Endodermal cell (in vitro differentiated cells): ENCODE results near the gene IQGAP1. TPM values are rescaled to one million over a fixed set of nuclear protein-coding genes. Genes with fewer than 3 reads are reported as not detected.

Experiments used
- DNase-seq: peaks from one replicate; pipeline ENCODE4 v3.0.0-alpha.2; 2017
- H3K27ac ChIP-seq: 2 replicates; pipeline ENCODE4 v1.5.1; 2013; ENCODE audit warnings: mild to moderate bottlenecking, low read depth, low read length, moderate library complexity
- H3K27me3 ChIP-seq: 2 replicates; pipeline ENCODE4 v1.6.1; 2013; ENCODE audit warnings: mild to moderate bottlenecking, low read length, moderate library complexity; ENCODE audit not compliant: insufficient read depth, control insufficient read depth, poor library complexity, severe bottlenecking
- H3K36me3 ChIP-seq: 2 replicates; pipeline ENCODE4 v1.7.0; 2013; ENCODE audit warnings: mild to moderate bottlenecking, low read length, moderate library complexity; ENCODE audit not compliant: control insufficient read depth, insufficient read depth
- H3K4me1 ChIP-seq: one replicate; pipeline ENCODE4 v1.7.0; 2013; ENCODE audit warnings: low read length; ENCODE audit not compliant: control insufficient read depth, insufficient read depth
- H3K4me3 ChIP-seq: 2 replicates; pipeline ENCODE4 v1.5.1; 2013; ENCODE audit warnings: mild to moderate bottlenecking, low read length, moderate library complexity
- H3K9ac ChIP-seq: 2 replicates; pipeline ENCODE4 v1.6.1; 2013; ENCODE audit warnings: mild to moderate bottlenecking, low read length, moderate library complexity; ENCODE audit not compliant: poor library complexity, severe bottlenecking; ENCODE audit errors: extremely low read depth
- H3K9me3 ChIP-seq: 2 replicates; pipeline ENCODE4 v1.6.1; 2013; ENCODE audit warnings: mild to moderate bottlenecking, low read length, moderate library complexity; ENCODE audit not compliant: control insufficient read depth
- H3K27ac Mint-ChIP-seq: 2 replicates; pipeline ENCODE4 v1.8.0; 2020; ENCODE audit warnings: mixed read lengths
- H3K27me3 Mint-ChIP-seq: 2 replicates; pipeline ENCODE4 v1.8.0; 2021; ENCODE audit warnings: mild to moderate bottlenecking, mixed read lengths; ENCODE audit not compliant: insufficient read depth
- H3K36me3 Mint-ChIP-seq: 2 replicates; pipeline ENCODE4 v1.8.0; 2020; ENCODE audit warnings: low read depth, mixed read lengths
- H3K4me1 Mint-ChIP-seq: 2 replicates; pipeline ENCODE4 v1.8.0; 2020; ENCODE audit warnings: mixed read lengths
- H3K4me3 Mint-ChIP-seq: 2 replicates; pipeline ENCODE4 v1.8.0; 2020; ENCODE audit warnings: mild to moderate bottlenecking, moderate library complexity, mixed read lengths
- H3K9me3 Mint-ChIP-seq: 2 replicates; pipeline ENCODE4 v1.8.0; 2020; ENCODE audit warnings: mild to moderate bottlenecking, mixed read lengths
- CTCF ChIP-seq: fragments of 200-600 bp; sonication (generic); conservative IDR thresholded peaks from 2 replicates; pipeline ENCODE4 v1.5.0; 2021; ENCODE audit warnings: antibody characterized with exemption, mild to moderate bottlenecking
- WGBS, 2 experiments: methylation state at CpG; one replicate each; pipeline versions ENCODE4 v1.1.5 to v1.1.7; 2013; ENCODE audit warnings: missing lambda C conversion rate in 2 of 2, mixed read lengths in 1 of 2; ENCODE audit not compliant: insufficient coverage in 1 of 2, insufficient read length in 1 of 2; 5-methylcytosine and 5-hydroxymethylcytosine counted together
- total RNA-seq, 2 donors: library from RNA; stranded (reverse); fragmentation: NEBNext Ultra II Directional in 1 of 2; extraction: Animal tissue kit (Norgen Biotek cat#: 25700) in 1 of 2; gene quantifications; 2 replicates in 1 of 2; 3 replicates in 1 of 2; pipeline ENCODE4 v1.2.1, GENCODE V29; 2021

IQGAP1 gene
- total RNA-seq, 2 donors from 2014 or later = 94.4 to 124 TPM

GRCh38 chr15:90427185-90427584, 39.1 kb downstream of the IQGAP1 start:
- Histone ChIP-seq H3K9ac (no peak overlapping the region), H3K27me3 (no peaks in the 10 kb centered on the region), H3K27ac (no peak overlapping the region), H3K36me3 (peaks cover 55% of the 10 kb centered on the region), H3K9me3 (no peaks in the 10 kb centered on the region), H3K4me1 (no peaks in the 10 kb centered on the region), H3K4me3 (no peak overlapping the region)
- 88 to 98% methylated on average over 2 to 5 of the region's 5 CpGs for WGBS, 2 experiments
- no peak overlapping the region for H3K27ac Mint-ChIP-seq
- H3K36me3 Mint-ChIP-seq = peaks cover 30% of the 10 kb centered on the region
- no peak for DNase-seq
- no peak for TF ChIP-seq CTCF
- H3K4me1 Mint-ChIP-seq = peaks cover 7% of the 10 kb centered on the region
- H3K27me3 Mint-ChIP-seq = no peaks in the 10 kb centered on the region
- H3K4me3 Mint-ChIP-seq = no peak overlapping the region
- no peaks in the 10 kb centered on the region for H3K9me3 Mint-ChIP-seq

GRCh38 chr15:90432253-90432652, 44.2 kb downstream of the IQGAP1 start:
- Histone ChIP-seq H3K4me3 (no peak overlapping the region), H3K4me1 (no peaks in the 10 kb centered on the region), H3K9ac (no peak overlapping the region), H3K36me3 (peaks cover 90% of the 10 kb centered on the region), H3K9me3 (no peaks in the 10 kb centered on the region), H3K27ac (no peak overlapping the region), H3K27me3 (no peaks in the 10 kb centered on the region)
- Mint-ChIP-seq H3K36me3 (peaks cover 60% of the 10 kb centered on the region), H3K9me3 (no peaks in the 10 kb centered on the region), H3K4me3 (no peak overlapping the region), H3K27ac (no peak overlapping the region), H3K27me3 (no peaks in the 10 kb centered on the region), H3K4me1 (peaks cover 2% of the 10 kb centered on the region)
- WGBS, 2 experiments = 100% methylated on average over 1 of the region's 1 CpG; no CpG with 5 or more reads in 1 of the 2 experiments
- no peak for DNase-seq
- TF ChIP-seq CTCF = no peak

- H3K4me3 ChIP-seq = no peak overlapping the region
- TF ChIP-seq CTCF = no peak
- no peaks in the 10 kb centered on the region for H3K27me3 ChIP-seq
- no peaks in the 10 kb centered on the region for H3K9me3 ChIP-seq
- no peak overlapping the region for H3K4me3 Mint-ChIP-seq
- no peak overlapping the region for H3K27ac ChIP-seq
- H3K27ac Mint-ChIP-seq = peak overlapping the region; percentile 59
- no peak overlapping the region for H3K9ac ChIP-seq
- H3K9me3 Mint-ChIP-seq = no peaks in the 10 kb centered on the region
- no peaks in the 10 kb centered on the region for H3K4me1 ChIP-seq
- WGBS, 2 experiments = 83 to 88% methylated on average over 1 of the region's 1 CpG
- H3K27me3 Mint-ChIP-seq = no peaks in the 10 kb centered on the region
- H3K36me3 ChIP-seq = peaks cover 81% of the 10 kb centered on the region
- H3K36me3 Mint-ChIP-seq = peaks cover 47% of the 10 kb centered on the region
- DNase-seq = no peak
- peaks cover 2% of the 10 kb centered on the region for H3K4me1 Mint-ChIP-seq
Measured at GRCh38 chr15:90435652-90436337, 47.8 kb downstream of the IQGAP1 start.
